Natural killer cell (primary cell): Measurements from ENCODE around the gene PLBD2. TPM values are rescaled to one million over a fixed set of nuclear protein-coding genes. Genes with fewer than 3 reads are reported as not detected.
A peak's percentile ranks its signal among the peaks of the same experiment; 100 is the strongest.
"Not testable (repeated sequence)": the region's sequence is repeated elsewhere in the genome, so short reads cannot be mapped to it uniquely, and the experiment has no call there.

Experiments
- ATAC-seq, 3 donors: fragments of 150-1000 bp in 2 of 3; fragments of 200-7000 bp in 1 of 3; cut with Tn5 transposase; 1 replicate in 1 of 3; 2 replicates in 2 of 3; pipeline ENCODE4 v1.10.0; 2021; ENCODE audit warnings: mild to moderate bottlenecking in 2 of 3, moderate library complexity in 2 of 3
- DNase-seq, 2 donors: peaks; one replicate each; pipeline versions ENCODE4 v3.0.0 to v3.0.0-alpha.2; 2013 to 2021; ENCODE audit warnings: mixed read lengths in 1 of 2
- H3K27ac ChIP-seq: one replicate; pipeline ENCODE4 v1.5.1; 2013; ENCODE audit warnings: mild to moderate bottlenecking, low read length
- H3K27me3 ChIP-seq: one replicate; pipeline ENCODE4 v1.6.1; 2013; ENCODE audit warnings: low read length; ENCODE audit not compliant: control insufficient read depth, insufficient read depth
- H3K36me3 ChIP-seq: one replicate; pipeline ENCODE4 v1.6.1; 2013; ENCODE audit warnings: low read length; ENCODE audit not compliant: control insufficient read depth, insufficient read depth
- H3K4me1 ChIP-seq: one replicate; pipeline ENCODE4 v1.6.1; 2013; ENCODE audit warnings: low read length; ENCODE audit not compliant: control insufficient read depth, insufficient read depth
- H3K4me3 ChIP-seq: one replicate; pipeline ENCODE4 v1.5.1; 2013; ENCODE audit warnings: low read length
- H3K9me3 ChIP-seq: one replicate; pipeline ENCODE4 v1.6.1; 2013; ENCODE audit warnings: low read length; ENCODE audit not compliant: control insufficient read depth, insufficient read depth
- H3K27ac Mint-ChIP-seq, 2 donors: one replicate each; pipeline ENCODE4 v1.8.0; 2022; ENCODE audit warnings: mild to moderate bottlenecking in 2 of 2, mixed read lengths in 2 of 2, moderate library complexity in 1 of 2
- H3K27me3 Mint-ChIP-seq, 2 donors: one replicate each; pipeline ENCODE4 v1.8.0; 2022; ENCODE audit warnings: low read depth in 2 of 2, mixed read lengths in 2 of 2
- H3K36me3 Mint-ChIP-seq: one replicate; pipeline ENCODE4 v1.8.0; 2022; ENCODE audit warnings: mixed read lengths
- H3K4me1 Mint-ChIP-seq, 2 donors: one replicate each; pipeline ENCODE4 v1.8.0; 2022; ENCODE audit warnings: mixed read lengths in 2 of 2
- H3K4me3 Mint-ChIP-seq: one replicate; pipeline ENCODE4 v1.8.0; 2022; ENCODE audit warnings: mild to moderate bottlenecking, moderate library complexity, mixed read lengths
- H3K9me3 Mint-ChIP-seq, 2 donors: one replicate each; pipeline ENCODE4 v1.8.0; 2022; ENCODE audit warnings: mixed read lengths in 2 of 2
- CTCF ChIP-seq: fragments of 200-600 bp; IDR thresholded peaks from one replicate; pipeline ENCODE4 v1.8.0; 2022; ENCODE audit warnings: antibody characterized with exemption
- WGBS: methylation state at CpG from one replicate; pipeline ENCODE4 v1.1.7; 2013; ENCODE audit warnings: missing lambda C conversion rate; ENCODE audit not compliant: insufficient coverage; 5-methylcytosine and 5-hydroxymethylcytosine counted together
- intact Hi-C: fragments of 100-400 bp; cut with micrococcal nuclease; formaldehyde crosslinking; loops from one replicate; pipeline ENCODE4 v1.14.2; 2022
- total RNA-seq, 4 donors: library from RNA; stranded (reverse); fragments of 120-200 nt in 1 of 4; gene quantifications; one replicate each; pipeline versions ENCODE4 v1.2.3 to v1.2.4, GENCODE V29; 2013 to 2022

PLBD2 gene
- total RNA-seq, 3 donors from 2014 or later (not counting 1 experiment from before 2014, with no cell fraction given), result 15.5 to 18.1 (median 16.3) TPM

DNA sequence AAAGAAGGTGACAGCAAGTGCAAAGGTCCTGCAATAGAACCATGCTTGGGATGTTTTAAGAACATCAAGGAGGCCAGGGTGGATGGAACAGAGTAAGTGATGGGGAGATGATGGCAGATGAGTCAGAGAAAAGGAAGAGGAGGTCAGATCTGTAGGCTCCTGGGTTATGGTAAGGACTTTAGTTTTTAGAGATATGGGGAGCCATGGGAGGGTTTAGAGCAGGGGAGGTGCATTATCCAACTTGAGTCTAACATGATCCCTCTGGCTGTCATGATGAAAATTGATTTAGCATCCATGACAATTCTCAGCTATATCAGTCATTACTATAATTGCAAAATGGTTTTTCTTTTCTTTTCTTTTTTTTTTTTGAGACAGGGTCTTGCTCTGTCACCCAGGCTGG lies 7.3 kb upstream of the PLBD2 start:
- Mint-ChIP-seq H3K27ac (no peak overlapping the region), H3K36me3 (no peaks in the 10 kb centered on the region)

GRCh38 chr12:113354192-113354591 lies 4.2 kb upstream of the PLBD2 start:
- peaks cover 13% of the 10 kb centered on the region for H3K4me1 ChIP-seq
- H3K27me3 ChIP-seq, H3K27me3 Mint-ChIP-seq, intact Hi-C loops, H3K27ac ChIP-seq, H3K4me1 Mint-ChIP-seq, H3K36me3 Mint-ChIP-seq, ATAC-seq, H3K4me3 ChIP-seq, H3K27ac Mint-ChIP-seq, DNase-seq, H3K4me3 Mint-ChIP-seq, H3K9me3 Mint-ChIP-seq, H3K9me3 ChIP-seq, H3K36me3 ChIP-seq: not testable (repeated sequence)
- WGBS, result 95% methylated on average over 6 of the region's 7 CpGs

More for the DNA sequence above, 7.3 kb upstream of the PLBD2 start:
- H3K4me1 Mint-ChIP-seq, result no peaks in the 10 kb centered on the region
- no peaks in the 10 kb centered on the region for H3K9me3 Mint-ChIP-seq
- Histone ChIP-seq H3K4me3 (no peak overlapping the region), H3K27ac (no peak overlapping the region), H3K4me1 (no peaks in the 10 kb centered on the region), H3K9me3 (no peaks in the 10 kb centered on the region), H3K27me3 (no peaks in the 10 kb centered on the region), H3K36me3 (no peaks in the 10 kb centered on the region)
- intact Hi-C loops, result no loop called here
- peaks cover 7 to 11% of the 10 kb centered on the region in 2 donors for H3K27me3 Mint-ChIP-seq
- ATAC-seq (no peak), DNase-seq (no peak)
- no peak for TF ChIP-seq CTCF
- H3K4me3 Mint-ChIP-seq, result no peak overlapping the region

GRCh38 chr12:113359133-113359938 lies 949 bp downstream of the PLBD2 start:
- H3K4me3 ChIP-seq, result peak overlapping the region; percentile 67
- 59% methylated on average over 11 of the region's 11 CpGs for WGBS
- TF ChIP-seq CTCF, result no peak
- peaks cover 21% of the 10 kb centered on the region for H3K4me1 ChIP-seq
- Mint-ChIP-seq H3K27me3 (peaks cover 0 to 3% of the 10 kb centered on the region in 2 donors), H3K4me1 (peaks cover 15 to 23% of the 10 kb centered on the region in 2 donors), H3K27ac (peak overlapping the region; percentile 70 to 85), H3K4me3 (peak overlapping the region; percentile 87), H3K9me3 (no peaks in the 10 kb centered on the region), H3K36me3 (no peaks in the 10 kb centered on the region)
- H3K9me3 ChIP-seq, result no peaks in the 10 kb centered on the region
- no peak for ATAC-seq
- intact Hi-C loops, result no loop called here
- DNase-seq, result peak in 1 of 2 donors; percentile 40
- no peaks in the 10 kb centered on the region for H3K36me3 ChIP-seq
- H3K27ac ChIP-seq, result peak overlapping the region; percentile 61
- no peaks in the 10 kb centered on the region for H3K27me3 ChIP-seq

- Mint-ChIP-seq H3K9me3 (no peaks in the 10 kb centered on the region), H3K36me3 (no peaks in the 10 kb centered on the region), H3K4me1 (peaks cover 15 to 25% of the 10 kb centered on the region in 2 donors), H3K27me3 (peaks cover 0 to 3% of the 10 kb centered on the region in 2 donors), H3K4me3 (peak overlapping the region; percentile 87), H3K27ac (peak overlapping the region in 1 of 2 donors; percentile 85)
- no peaks in the 10 kb centered on the region for H3K9me3 ChIP-seq
- TF ChIP-seq CTCF, result no peak
- H3K36me3 ChIP-seq, result no peaks in the 10 kb centered on the region
- intact Hi-C loops, result no loop called here
- DNase-seq (no peak), ATAC-seq (no peak)
- H3K27ac ChIP-seq, result no peak overlapping the region
- no peak overlapping the region for H3K4me3 ChIP-seq
- peaks cover 21% of the 10 kb centered on the region for H3K4me1 ChIP-seq
- no peaks in the 10 kb centered on the region for H3K27me3 ChIP-seq
- 73% methylated on average over 9 of the region's 9 CpGs for WGBS
These were observed 1.8 kb downstream of the PLBD2 start for GRCh38 chr12:113359939-113360748.
